HepG2 (cell line): ENCODE data around the gene EXTL1. TPM values are rescaled to one million over a fixed set of nuclear protein-coding genes. Genes with fewer than 3 reads are reported as not detected.
A peak's percentile ranks its signal among the peaks of the same experiment; 100 is the strongest.

ENCODE experiments used
- EED ChIP-seq: sonication (generic); formaldehyde crosslinking; IDR thresholded peaks from 2 replicates; pipeline ENCODE4 v1.5.0; 2020; ENCODE audit warnings: mild to moderate bottlenecking, missing genetic modification reagents
- GATAD1 ChIP-seq: IDR thresholded peaks from 2 replicates; pipeline ENCODE4 v1.6.1; 2016; ENCODE audit warnings: missing genetic modification reagents, missing compliant biosample characterization
- HOXA7 ChIP-seq: sonication (generic); formaldehyde crosslinking; IDR thresholded peaks from 2 replicates; pipeline ENCODE4 v1.8.1; 2022; ENCODE audit warnings: mild to moderate bottlenecking, missing genetic modification reagents, moderate library complexity
- MEIS1 ChIP-seq: sonication (generic); formaldehyde crosslinking; IDR thresholded peaks from 2 replicates; pipeline ENCODE4 v1.9.0; 2021; ENCODE audit warnings: mild to moderate bottlenecking, missing genetic modification reagents, moderate library complexity, borderline replicate concordance
- MTF2 ChIP-seq: sonication (generic); formaldehyde crosslinking; IDR thresholded peaks from 2 replicates; pipeline ENCODE4 v1.5.0; 2020; ENCODE audit warnings: missing genetic modification reagents, borderline replicate concordance
- MXD3 ChIP-seq: IDR thresholded peaks from 2 replicates; pipeline ENCODE4 v1.6.1; 2016; ENCODE audit warnings: mild to moderate bottlenecking, missing biosample characterization, missing genetic modification reagents
- RFX3 ChIP-seq: IDR thresholded peaks from 2 replicates; pipeline ENCODE4 v1.6.1; 2016; ENCODE audit warnings: missing biosample characterization, missing genetic modification reagents
- SKI ChIP-seq: fragments of 450-650 bp; IDR thresholded peaks from one replicate; pipeline ENCODE4 v1.6.1; 2018; ENCODE audit warnings: mild to moderate bottlenecking; ENCODE audit not compliant: partially characterized antibody
- SOX5 ChIP-seq: IDR thresholded peaks from 2 replicates; pipeline ENCODE4 v1.6.1; 2016; ENCODE audit warnings: borderline replicate concordance
- THAP11 ChIP-seq: IDR thresholded peaks from 2 replicates; pipeline ENCODE4 v1.6.1; 2016; ENCODE audit warnings: missing biosample characterization, missing genetic modification reagents
- ZBTB26 ChIP-seq: IDR thresholded peaks from 2 replicates; pipeline ENCODE4 v1.6.1; 2016; ENCODE audit warnings: missing compliant biosample characterization, missing genetic modification reagents, borderline replicate concordance
- ZFP36L2 ChIP-seq: sonication (generic); formaldehyde crosslinking; IDR thresholded peaks from 2 replicates; pipeline ENCODE4 v1.4.0; 2020; ENCODE audit warnings: missing genetic modification reagents
- ZNF260 ChIP-seq: sonication (generic); formaldehyde crosslinking; IDR thresholded peaks from 2 replicates; pipeline ENCODE4 v1.4.0; 2020; ENCODE audit warnings: missing genetic modification reagents, low read depth, mild to moderate bottlenecking, borderline replicate concordance
- ZNF570 ChIP-seq: sonication (generic); formaldehyde crosslinking; IDR thresholded peaks from 2 replicates; pipeline ENCODE4 v1.4.0; 2020; ENCODE audit warnings: mild to moderate bottlenecking, missing genetic modification reagents, borderline replicate concordance
- ZNF639 ChIP-seq: conservative IDR thresholded peaks from 2 replicates; pipeline ENCODE4 v1.6.1; 2018; ENCODE audit warnings: missing genetic modification reagents
- ZNF646 ChIP-seq: sonication (generic); formaldehyde crosslinking; IDR thresholded peaks from 2 replicates; pipeline ENCODE4 v1.9.0; 2021; ENCODE audit warnings: mild to moderate bottlenecking, missing genetic modification reagents
- ZNF720 ChIP-seq: sonication (generic); formaldehyde crosslinking; IDR thresholded peaks from 2 replicates; pipeline ENCODE4 v1.4.0; 2020; ENCODE audit warnings: missing genetic modification reagents
- ZNF724P ChIP-seq: sonication (generic); formaldehyde crosslinking; IDR thresholded peaks from 2 replicates; pipeline ENCODE4 v1.8.0; 2022; ENCODE audit warnings: missing genetic modification reagents, borderline replicate concordance
- ZNF772 ChIP-seq: sonication (generic); formaldehyde crosslinking; IDR thresholded peaks from 2 replicates; pipeline ENCODE4 v1.5.0; 2020; ENCODE audit warnings: mild to moderate bottlenecking, missing genetic modification reagents
- polyA plus RNA-seq, 8 experiments: library from polyadenylated mRNA; depleted of rRNA in 3 of 8; stranded (reverse) in 7 of 8; unstranded in 1 of 8; fragments of >200 nt; fragmentation: Illumina TruSeq in 4 of 8; extraction: Trizol in 4 of 8; gene quantifications; 2 replicates each; pipeline versions ENCODE4 v1.2.1 to v1.2.3, GENCODE V29; 2011 to 2016; ENCODE audit warnings: low read depth in 4 of 8, missing spikeins in 1 of 8, mixed read lengths in 1 of 8; ENCODE audit not compliant: insufficient read depth in 1 of 8
- total RNA-seq, 5 experiments: library from RNA; depleted of rRNA; stranded (reverse); fragments of >200 nt; fragmentation: Illumina TruSeq; extraction: Trizol; gene quantifications; 2 replicates each; pipeline ENCODE4 v1.2.3, GENCODE V29; 2016; ENCODE audit warnings: low read depth in 1 of 5

The EXTL1 gene
- total and polyA plus RNA-seq, 2 of the 13 experiments (the other 11 are each of a cell fraction or from before 2014, with no cell fraction given) = 0.35 to 1.0 TPM

GRCh38 chr1:26035959-26036755 lies 14.6 kb downstream of the EXTL1 start (continued):
- TF ChIP-seq MEIS1 (CRISPR knock-in tag) (peak; percentile 51; the same call in 1 of the 2 replicates), EED (CRISPR knock-in tag) (peak; percentile 66; the same call in 1 of the 2 replicates), THAP11 (0 out of 2 replicates have a peak, but pooled peaks have one; percentile 15), ZNF646 (CRISPR knock-in tag) (no peak), ZNF260 (CRISPR knock-in tag) (no peak), SOX5 (CRISPR knock-in tag) (no peak), MXD3 (CRISPR knock-in tag) (no peak), ZNF724P (CRISPR knock-in tag) (no peak), GATAD1 (CRISPR knock-in tag) (peak; percentile 63; the same call in 1 of the 2 replicates), ZNF772 (CRISPR knock-in tag) (0 out of 2 replicates have a peak, but pooled peaks have one; percentile 40), HOXA7 (no peak), RFX3 (CRISPR knock-in tag) (no peak), ZNF639 (no peak), ZNF570 (CRISPR knock-in tag) (no peak), MTF2 (CRISPR knock-in tag) (peak; percentile 41; the same call in 1 of the 2 replicates), ZBTB26 (CRISPR knock-in tag) (no peak), ZNF720 (CRISPR knock-in tag) (no peak), SKI (peak; percentile 33), ZFP36L2 (CRISPR knock-in tag) (no peak)
